HG03064 (cell line): ENCODE data around the gene SRD5A3.

Experiments used
- ATAC-seq: cut with Tn5 transposase; IDR thresholded peaks from one replicate; pipeline ENCODE4 v1.9.1; 2021; ENCODE audit warnings: low read depth; ENCODE audit not compliant: unreplicated experiment

The SRD5A3 gene

DNA sequence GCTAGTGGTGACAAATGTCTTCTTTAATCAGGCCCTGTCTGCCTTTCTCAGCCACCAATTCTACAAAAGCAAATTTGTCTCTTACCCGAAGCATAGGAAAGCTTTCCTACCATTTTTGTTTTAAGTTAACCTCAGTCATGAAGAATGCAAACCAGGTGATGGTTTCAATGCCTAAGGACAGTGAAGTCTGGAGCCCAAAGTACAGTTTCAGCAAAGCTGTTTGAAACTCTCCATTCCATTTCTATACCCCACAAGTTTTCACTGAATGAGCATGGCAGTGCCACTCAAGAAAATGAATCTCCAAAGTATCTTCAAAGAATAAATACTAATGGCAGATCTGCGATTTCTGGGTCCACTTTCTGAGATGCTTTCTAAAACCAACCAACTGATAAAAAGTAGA, 23.9 kb downstream of the SRD5A3 start:
- no peak for ATAC-seq

DNA sequence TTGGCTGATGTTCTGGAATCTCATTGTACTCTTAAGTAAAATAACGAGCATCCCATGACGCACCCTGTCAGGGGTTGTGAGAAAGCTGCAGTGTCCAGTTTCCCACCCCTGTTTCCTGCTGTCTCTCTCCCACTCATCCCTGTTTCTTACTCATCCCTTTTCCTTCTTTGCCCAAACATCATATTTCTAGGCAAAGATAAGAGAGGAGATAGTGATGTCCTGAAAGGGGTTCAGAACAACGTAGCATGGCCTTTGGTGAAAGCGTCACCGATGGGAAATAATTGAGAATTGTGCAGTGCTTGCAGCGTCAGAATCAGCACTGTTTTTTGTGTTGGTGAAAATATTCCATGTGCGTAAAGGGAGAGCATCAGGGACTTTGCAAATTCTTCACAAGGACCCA, 26.2 kb downstream of the SRD5A3 start:
- no peak for ATAC-seq

DNA sequence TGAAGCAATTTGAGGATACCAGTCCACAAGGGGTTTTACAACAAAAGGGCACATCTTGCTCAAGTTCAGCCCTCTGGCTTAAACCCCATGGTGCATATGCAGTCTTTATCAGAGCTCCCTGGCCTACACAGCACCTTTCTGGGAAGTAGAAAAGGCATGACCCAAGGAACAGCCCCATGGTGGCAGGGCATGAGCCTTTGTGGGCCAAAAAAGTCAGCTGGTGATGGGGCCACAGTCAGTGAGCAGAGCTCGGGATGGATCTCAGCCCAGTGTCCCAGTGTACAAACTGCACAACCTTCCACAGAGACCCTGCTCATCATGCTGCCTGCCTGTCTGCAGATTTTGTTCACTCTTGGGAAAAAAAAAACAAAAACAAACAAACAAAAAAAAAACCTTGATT, 27.4 kb downstream of the SRD5A3 start:
- ATAC-seq, result no peak

DNA sequence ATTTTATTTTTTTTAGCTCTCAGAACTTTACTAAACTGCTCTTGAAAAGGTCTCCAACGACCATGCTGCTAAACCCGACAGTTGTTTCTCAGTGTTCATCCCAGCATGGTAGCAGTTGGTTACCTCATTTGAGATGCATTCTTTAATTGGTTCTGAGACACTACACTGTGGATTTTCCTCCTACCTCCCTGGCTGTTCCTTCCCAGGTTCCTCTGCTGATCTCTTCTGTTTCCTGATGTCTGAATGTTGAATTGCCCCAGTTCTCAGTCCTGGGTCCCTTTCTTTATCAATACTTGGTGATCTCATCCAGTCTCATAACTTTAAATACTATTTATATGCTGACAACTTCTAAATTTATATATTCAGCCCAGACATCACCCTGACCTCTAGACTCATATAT, 30.7 kb downstream of the SRD5A3 start:
- no peak for ATAC-seq

DNA sequence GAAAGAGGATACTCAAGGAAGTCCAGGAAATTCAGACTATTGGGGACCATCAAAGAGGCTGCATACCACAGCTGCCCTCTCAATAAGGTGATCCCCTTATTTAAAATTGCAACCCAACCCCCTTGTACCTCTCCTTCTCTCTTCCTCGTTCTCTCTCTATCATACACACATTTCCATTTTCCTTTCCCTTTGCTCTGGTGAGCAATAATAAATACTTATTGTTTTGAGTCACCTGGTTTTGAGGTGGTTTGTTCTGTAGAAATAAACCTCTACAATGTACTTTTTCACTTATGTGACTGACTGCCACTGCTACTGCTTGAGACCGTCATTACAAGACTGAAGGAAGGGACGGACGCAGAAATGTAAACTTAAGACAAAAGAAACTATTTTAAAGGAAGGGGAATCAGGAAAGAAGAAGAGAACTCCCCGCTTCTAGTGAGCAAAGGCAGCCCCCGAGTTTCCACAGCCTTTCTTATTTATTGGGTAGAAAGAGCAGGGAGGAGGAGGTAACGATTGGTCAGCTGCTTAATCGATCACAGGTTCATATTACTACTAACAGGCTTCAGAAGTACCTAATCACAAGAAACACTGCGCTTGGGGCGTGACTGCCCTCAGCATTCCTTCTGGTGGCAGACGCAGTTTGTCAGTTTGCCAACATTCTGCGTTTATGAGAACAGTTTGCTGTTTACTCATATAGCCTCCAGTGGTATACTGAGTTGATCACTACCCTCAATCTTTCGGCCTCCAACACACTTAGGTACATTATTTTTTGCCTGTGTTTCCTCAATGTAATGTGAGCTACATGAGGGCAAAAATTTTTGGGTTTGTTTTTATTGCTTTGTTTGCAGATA, 32.8 kb downstream of the SRD5A3 start:
- ATAC-seq, result no peak

DNA sequence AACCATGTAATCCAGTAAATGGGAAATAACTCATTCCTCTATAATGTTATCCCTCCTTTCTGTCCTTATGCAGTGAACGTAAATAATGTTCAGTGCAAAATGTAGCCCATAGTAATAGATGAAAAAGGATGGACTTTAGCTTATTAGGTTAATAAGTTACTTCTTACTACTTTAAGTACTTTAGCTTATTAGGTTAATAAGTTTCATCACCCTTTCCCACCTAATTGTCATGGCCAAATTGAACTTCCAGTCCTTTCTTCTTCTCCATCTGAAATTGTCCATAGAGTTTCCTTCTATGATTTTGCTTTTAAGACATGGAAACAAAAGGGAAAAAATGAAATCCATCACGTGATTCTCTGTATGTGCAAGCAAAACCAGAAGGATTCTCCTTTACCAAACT, 34.5 kb downstream of the SRD5A3 start:
- ATAC-seq, result no peak

DNA sequence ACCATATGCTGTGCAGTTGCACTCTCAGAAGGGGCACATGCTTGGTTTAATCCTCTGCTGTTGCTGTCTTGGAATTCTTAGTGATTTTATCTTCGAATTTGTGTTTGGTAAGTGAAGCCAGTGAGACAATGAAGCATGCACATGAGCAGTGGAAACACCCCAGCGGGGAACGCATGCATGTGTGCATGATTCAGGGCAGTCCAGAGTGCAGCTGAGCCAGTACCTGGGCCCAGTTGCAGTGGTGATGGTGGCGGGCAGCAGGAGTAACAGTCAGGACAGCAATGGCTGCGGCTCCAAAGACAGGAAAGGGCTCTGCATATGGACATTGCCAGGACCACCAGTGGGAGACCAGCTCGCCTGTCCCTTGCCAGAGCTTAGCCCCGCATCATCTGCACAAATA, 35.5 kb downstream of the SRD5A3 start:
- no peak for ATAC-seq

DNA sequence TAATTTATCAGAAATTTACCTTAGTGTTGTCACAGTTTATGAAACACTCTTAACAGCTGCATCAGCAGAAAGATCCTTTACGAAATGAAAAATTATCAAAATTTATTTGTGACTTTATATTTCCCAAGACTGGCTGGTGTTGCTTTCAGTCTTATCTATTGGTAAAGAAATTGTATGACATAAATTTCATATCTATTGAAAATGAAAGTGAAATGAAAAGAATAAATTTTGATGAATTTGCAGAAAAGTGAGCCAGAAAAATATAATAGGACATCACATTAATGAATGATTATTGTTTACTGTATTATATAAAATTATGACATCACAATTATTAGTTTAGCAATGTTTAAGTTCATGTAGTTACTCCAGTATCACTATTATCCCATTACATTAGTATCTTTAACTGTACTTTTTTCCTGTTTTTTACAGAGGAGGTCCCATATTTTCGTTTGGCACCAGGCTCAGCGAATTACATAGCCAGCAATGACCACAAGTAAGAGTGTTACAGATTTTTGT, 36.5 kb downstream of the SRD5A3 start:
- ATAC-seq, result no peak

DNA sequence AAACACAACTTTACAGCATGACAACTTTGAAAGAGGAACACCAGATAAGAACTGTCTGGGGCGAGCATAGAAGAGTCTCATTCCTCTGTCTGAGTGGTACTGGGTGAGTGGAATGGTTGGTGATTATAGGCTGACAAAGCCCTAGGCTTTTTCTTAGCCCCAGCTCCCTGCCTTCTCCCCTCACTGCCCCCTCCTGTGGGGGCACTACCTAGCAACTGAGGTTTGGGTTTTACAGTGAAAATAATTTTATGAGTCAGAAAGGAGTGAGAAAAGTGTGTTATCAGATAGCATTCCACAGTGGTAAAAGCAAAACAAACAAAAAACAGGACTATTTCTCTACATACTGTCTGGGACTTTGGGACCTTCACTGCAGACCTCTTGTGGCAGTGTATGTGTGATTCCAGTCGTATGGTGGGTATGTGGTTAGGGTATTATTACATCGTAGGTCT, 39.2 kb downstream of the SRD5A3 start:
- no peak for ATAC-seq

DNA sequence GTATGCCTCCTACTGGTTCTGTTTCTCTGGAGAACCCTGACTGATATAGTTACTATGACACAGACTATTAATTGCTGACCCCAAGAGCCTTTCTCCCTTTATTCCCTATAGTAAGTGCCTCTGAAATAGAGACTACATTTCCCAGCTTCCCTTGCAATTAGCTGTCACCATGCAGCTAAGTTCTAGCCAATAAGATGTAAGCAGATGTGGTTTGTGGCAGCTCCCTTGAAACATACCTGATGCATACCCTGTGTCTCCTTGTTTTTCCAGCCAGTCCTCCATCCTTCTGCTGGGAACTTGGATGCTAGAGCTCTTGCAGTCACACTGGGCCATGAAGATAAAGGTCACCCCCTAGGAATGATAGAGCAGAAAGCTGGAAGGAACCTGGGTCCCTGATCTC, 40.0 kb downstream of the SRD5A3 start:
- peak; percentile 67 for ATAC-seq

DNA sequence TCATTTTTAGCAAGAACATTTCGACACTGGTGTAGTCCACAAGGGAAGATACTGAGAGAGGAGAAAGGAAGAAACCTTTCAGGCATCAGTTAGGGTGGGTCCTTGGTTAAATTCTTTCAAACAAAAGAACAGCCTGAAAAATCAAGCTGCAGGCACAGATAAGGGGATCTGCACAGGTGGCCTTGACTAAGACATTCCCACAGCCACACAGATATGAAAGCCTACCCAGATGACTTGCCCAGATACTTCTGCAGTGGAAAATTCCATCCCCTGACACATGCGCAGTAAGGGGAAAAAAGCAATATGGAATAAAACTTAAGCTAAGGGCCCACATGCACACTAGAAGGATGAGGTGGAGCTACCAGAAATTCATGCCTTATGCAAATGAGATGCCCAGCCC, 40.8 kb downstream of the SRD5A3 start:
- no peak for ATAC-seq

DNA sequence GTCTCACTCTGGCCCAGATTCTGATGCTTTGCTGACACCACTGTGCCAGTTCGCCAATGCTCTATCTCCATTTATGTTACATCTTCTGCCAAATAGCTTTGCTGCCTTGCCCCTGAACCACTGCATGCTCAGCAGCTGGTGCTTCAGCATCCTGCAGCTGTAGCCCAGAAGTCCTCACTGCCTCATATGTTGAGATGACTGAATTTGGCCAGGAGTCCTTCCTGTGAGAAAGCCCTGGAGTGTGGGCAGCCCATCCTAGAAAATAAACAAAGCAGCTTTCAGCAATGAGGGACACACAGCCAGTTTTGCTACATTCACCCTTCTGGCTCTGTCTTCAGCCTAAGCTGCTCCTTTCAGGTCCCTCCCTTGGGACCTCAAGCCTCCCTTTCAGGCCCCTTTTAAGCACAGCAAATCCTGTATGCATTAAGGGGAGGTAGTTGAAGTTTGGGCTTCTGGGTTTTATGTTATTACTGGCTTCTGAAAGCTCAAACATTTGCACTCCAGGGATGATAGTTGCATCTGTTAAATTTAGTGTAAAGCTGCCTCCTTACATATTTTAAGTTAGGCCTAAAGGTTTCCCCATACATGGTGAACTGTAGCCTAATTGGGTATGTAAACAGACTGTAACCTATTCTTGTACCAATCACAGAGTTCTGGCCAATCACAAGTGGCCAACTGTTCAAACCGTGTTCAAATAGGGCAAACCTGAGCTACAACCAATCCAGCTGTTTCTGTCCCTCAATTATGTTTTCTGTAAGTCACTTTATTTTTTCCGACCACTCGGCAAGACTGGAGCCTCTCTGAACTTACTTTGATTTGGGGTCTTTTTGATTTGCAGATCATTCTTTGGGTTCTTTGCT, 47.6 kb downstream of the SRD5A3 start:
- no peak for ATAC-seq

DNA sequence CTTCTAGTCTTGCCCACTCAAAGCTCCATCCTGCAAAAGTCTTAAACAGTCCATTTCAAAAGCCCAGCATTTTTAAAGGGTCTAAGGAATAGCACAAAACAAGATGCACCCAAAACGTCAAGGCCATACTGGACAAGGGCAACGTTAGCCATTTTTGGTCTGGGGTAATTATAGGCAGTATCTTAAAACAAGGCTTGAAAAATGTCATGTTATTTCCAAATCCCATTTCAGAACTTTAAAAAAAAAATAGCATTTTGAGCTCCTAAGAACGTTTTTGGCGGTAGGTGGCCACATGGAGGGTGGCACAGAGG, 49.1 kb downstream of the SRD5A3 start:
- peak; percentile 0 for ATAC-seq

DNA sequence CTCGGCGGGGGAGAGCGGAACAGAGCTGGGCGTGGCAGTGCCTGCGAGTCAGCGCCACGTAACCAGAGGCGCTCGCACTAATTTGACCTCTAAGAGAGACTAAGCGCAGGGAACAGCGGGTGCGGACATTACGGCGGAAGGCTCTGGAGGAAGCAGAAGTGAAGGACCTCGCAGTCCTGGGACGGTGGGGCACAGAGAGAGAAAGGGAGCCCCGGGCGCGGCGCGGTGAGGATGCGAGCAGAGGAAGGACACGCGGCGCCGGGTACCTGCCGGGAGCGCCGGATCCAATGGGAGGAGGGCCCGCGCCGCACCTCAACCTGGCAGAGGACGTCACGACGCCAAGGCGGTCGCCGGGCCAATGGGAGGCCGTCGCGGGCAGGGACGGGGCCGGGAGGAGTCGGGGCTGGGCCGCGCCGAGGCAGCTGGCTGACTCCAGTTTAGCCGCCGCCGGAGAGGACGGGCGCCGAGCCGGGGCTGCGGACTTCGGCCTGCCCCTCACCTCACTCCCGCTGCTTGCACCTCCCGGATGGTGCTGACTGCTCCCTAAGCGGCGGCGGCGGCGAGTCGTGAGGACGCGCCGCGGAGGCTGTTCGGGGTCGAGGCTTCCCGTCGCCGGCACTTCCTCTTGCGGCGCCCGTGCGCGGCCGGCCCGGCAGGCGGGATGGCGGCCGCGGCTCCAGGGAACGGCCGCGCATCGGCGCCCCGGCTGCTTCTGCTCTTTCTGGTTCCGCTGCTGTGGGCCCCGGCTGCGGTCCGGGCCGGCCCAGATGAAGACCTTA, 49.7 kb downstream of the SRD5A3 start, which contains the start of gene TMEM165:
TSS of gene TMEM165 (plus strand) at position 429 of the 779 bp plus-strand sequence. CDS start at position 662, 233 bp downstream.
- ATAC-seq, result peak; percentile 93

DNA sequence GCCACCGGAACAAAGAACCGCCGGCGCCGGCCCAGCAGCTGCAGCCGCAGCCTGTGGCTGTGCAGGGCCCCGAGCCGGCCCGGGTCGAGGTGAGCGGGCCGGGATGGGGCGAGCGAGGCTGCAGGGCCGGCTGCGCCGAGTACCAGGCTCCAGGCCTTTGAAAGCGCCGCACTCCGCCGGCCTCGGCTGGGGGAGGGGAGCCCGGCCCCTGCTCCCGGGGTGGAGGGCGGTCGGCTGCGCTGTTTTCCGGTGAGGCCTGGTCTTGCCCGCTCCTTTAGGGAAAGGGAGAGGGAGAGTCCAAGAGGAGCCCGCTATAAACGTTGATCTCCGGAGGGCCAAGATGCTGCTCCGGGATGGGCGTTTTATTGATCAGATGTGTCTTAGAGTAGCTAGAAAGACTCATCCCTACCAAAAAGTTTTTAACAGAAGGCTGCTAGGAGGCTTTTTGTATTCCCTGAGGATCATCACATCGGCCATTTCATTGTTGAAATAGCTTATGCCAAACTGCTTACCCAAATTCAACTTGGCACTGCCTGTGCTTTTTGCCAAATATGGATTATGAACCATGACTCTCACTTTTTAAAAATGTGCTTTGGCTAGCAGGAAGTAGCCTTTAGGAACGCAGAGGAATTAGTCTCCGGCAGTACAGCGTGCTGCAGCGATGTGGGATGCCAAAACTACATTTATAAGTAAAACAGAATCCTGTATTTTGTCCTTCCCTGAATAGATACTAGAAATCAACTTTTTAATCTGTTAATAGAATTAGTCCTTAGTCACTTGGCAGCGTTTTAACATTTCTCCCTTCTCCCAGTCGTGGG, 50.5 kb downstream of the SRD5A3 start:
- ATAC-seq, result peak; percentile 31

DNA sequence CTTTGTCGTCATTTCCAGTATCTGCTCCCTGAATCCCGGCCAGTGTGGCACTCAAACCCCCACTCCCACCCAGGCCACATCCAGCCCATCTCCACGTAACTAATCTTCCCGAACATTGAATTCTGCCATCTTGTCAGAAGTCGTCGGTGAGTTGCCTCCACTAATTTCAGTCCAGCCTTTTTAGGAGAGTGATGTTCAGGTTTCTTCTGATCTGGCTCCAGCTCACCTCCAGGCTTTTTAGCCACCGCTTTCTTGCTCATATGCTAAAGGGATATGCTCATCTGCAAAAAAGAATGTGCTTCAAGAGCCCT, 51.0 kb downstream of the SRD5A3 start:
- ATAC-seq, result no peak

DNA sequence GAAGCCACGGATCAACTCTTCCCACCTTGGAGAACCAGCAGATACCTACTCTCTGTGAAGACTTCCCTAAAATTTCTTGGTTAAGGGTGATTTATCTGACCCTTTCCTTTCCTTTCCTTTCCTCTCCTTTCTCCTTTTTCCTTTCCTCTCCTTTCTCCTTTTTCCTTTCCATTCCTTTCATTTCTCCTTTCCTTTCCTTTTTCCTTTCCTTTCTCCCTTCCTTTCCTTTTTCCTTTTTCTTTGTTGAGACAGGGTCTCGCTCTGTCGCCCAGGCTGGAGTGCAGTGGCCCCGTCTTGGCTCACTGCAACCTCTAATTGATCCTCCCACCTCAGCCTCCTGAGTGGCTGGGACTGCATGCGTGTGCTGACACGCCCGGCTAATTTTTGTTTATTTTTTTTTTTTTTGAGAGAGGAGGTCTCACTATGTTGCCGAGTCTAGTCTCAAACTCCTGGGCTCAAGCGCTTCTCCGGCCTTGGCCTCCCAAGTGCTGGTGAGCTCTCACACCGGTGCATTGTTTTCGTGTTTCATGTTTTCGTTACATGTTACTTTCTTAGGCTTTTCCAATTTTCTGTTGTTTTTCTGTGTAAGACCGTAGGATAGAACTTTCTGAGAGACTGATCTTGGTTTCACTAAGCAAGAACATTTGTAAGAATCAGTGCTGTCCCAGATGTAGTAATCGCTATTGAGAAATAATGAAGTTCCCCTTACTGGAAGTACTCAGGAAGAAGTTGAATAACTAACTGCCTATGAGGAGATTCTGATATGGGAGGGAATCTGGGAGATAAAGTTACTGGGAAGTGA, 51.7 kb downstream of the SRD5A3 start:
- ATAC-seq, result no peak

DNA sequence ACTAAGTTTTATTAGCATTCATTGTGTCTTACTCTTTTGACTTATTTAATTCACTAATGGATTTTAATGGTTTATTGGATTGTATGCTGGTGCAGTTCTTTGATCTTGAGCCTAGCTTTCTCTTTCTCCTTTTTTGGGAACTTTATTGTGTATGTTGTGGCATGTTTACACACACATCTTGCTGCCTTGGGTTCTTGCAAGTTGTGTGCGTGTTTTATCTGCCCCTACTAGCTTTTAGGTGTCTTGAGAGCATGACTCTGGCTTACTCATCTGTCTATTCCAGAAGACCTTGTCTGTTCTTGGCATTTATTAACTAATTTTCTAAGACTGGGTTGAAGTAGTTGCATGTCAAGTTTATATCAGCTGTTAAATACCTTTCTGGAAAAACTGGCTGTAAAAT, 52.4 kb downstream of the SRD5A3 start:
- no peak for ATAC-seq

DNA sequence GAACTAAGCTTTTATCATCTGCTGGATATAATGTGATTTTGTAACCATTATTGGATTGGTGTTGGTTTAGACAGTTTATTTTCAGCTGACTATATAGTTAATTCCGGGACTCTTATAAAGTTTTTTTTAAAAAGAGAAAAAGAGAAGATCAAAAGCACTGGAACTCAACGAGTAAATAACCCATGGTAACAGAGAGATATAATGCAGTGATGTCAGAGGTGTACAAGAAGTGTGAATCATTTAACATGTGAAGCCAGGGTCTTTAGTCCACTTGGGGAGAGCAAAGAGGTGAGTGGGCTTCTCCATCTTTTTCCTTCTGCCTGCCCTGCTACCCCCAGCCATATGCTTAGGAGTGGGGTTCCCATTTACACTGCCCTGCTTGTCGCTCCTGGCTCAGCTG, 52.9 kb downstream of the SRD5A3 start:
- no peak for ATAC-seq
